Measurements from ENCODE around the gene BRINP2. TPM values are rescaled to one million over a fixed set of nuclear protein-coding genes. Genes with fewer than 3 reads are reported as not detected.

The BRINP2 gene
- total RNA-seq, 1 donor, result not detected

GRCh38 chr1:177130451-177130945 lies 40.3 kb upstream of the BRINP2 start:
- TF ChIP-seq, protein P1, sequence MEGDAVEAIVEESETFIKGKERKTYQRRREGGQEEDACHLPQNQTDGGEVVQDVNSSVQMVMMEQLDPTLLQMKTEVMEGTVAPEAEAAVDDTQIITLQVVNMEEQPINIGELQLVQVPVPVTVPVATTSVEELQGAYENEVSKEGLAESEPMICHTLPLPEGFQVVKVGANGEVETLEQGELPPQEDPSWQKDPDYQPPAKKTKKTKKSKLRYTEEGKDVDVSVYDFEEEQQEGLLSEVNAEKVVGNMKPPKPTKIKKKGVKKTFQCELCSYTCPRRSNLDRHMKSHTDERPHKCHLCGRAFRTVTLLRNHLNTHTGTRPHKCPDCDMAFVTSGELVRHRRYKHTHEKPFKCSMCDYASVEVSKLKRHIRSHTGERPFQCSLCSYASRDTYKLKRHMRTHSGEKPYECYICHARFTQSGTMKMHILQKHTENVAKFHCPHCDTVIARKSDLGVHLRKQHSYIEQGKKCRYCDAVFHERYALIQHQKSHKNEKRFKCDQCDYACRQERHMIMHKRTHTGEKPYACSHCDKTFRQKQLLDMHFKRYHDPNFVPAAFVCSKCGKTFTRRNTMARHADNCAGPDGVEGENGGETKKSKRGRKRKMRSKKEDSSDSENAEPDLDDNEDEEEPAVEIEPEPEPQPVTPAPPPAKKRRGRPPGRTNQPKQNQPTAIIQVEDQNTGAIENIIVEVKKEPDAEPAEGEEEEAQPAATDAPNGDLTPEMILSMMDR (IDR thresholded peaks at IDR 0.05; ENCODE audit: insufficient read depth, low read length), result no peak
- no peak overlapping the region for H3K4me3 ChIP-seq (ENCODE audit: low read depth, low read length)
- no peak for DNase-seq (ENCODE audit: low read depth)

DNA sequence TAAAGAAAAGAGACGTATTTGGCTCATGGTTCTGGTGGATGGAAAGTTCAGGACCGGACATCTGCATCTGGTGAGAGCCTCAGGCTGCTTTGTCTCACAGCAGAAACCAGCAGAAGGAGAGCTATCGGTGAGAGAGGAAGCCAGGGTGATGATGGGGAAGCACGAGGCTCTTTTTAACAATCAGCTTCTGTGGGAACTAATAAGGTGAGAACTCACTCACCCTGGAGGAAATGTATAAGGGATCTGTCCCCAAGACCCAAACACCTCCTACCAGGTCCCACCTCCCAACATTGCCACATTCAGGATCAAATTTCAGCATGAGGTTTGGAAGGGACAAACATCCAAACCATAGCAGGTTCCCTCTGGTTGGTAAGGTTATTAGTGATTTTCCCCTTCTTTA lies 39.0 kb upstream of the BRINP2 start:
- TF ChIP-seq, protein P1 (IDR thresholded peaks at IDR 0.05; ENCODE audit: insufficient read depth, low read length), result no peak
- no peak for DNase-seq (ENCODE audit: low read depth)
- H3K4me3 ChIP-seq (ENCODE audit: low read depth, low read length), result no peak overlapping the region

DNA sequence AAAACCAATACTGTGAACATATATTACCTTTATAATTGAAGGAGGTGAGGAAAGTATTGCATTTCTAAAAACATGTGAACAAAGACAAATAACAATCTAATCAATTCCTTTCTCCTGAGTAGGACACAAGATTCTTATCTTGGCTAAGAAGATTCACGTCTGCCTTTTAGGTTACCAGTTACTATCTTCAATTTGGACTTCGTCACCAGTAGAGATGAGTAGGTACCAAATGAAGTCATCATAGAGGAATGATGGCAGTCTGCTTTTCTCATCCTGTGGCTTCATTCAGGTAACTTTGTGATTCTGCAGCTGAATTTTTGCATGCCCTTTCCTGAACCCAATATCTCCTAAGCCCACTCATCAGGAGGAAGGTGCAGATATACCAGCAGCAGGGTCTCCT lies 38.6 kb upstream of the BRINP2 start:
- TF ChIP-seq, protein P1 (IDR thresholded peaks at IDR 0.05; ENCODE audit: insufficient read depth, low read length), result no peak
- DNase-seq (ENCODE audit: low read depth), result no peak
- no peak overlapping the region for H3K4me3 ChIP-seq (ENCODE audit: low read depth, low read length)

DNA sequence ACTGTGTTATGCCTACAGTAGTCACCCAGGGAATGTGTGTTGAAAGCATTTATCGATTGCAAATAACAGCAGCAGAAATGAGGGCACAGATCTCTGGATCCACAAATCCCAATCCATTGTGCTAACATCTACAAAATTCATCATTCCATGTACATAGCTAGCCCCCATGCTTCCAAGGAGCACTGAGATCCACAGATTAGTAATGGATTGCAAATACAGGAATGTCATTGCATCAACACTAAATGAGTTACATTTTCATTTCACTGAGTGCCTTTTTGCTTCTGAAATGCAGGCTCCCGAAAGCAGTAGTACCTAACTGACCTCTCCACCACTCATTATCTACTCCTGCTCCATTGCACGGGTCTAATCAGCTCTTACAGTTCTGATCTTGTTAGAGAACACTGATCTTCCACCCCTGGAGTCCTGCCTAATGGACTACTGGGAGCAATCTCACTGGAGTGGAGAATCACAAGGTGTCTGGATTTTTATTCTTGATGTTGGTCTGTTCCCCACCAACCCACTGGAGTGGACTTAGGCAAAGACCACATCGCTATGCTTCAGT lies 36.7 kb upstream of the BRINP2 start:
- no peak overlapping the region for H3K4me3 ChIP-seq (ENCODE audit: low read depth, low read length)
- TF ChIP-seq, protein P1 (IDR thresholded peaks at IDR 0.05; ENCODE audit: insufficient read depth, low read length), result no peak
- DNase-seq (ENCODE audit: low read depth), result no peak

DNA sequence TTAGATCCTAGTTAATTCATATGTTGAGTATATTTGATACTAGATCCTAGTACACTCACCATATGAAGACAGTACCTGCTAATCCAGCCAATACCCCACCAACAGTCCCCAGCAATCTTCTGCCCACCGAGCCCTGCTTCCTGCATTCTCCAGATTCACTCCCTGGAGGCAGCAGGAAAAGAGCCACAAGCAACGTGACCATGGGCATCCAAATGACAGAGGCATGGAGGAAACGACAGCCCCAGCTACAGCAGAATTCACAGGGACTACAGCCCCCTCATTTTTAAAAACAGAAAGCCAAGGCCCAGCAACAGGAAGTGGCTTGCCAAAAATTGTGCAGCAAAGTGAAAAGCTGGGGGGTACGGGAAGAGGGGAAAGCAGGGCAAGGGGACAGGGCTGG lies 35.5 kb upstream of the BRINP2 start:
- TF ChIP-seq, protein P1 (IDR thresholded peaks at IDR 0.05; ENCODE audit: insufficient read depth, low read length), result no peak
- DNase-seq (ENCODE audit: low read depth), result no peak
- H3K4me3 ChIP-seq (ENCODE audit: low read depth, low read length), result no peak overlapping the region

- no peak overlapping the region for H3K4me3 ChIP-seq (ENCODE audit: low read depth, low read length)
- TF ChIP-seq, protein P1 (IDR thresholded peaks at IDR 0.05; ENCODE audit: insufficient read depth, low read length), result no peak
- DNase-seq (ENCODE audit: low read depth), result no peak
Observed at GRCh38 chr1:177137814-177138213, 32.9 kb upstream of the BRINP2 start.

DNA sequence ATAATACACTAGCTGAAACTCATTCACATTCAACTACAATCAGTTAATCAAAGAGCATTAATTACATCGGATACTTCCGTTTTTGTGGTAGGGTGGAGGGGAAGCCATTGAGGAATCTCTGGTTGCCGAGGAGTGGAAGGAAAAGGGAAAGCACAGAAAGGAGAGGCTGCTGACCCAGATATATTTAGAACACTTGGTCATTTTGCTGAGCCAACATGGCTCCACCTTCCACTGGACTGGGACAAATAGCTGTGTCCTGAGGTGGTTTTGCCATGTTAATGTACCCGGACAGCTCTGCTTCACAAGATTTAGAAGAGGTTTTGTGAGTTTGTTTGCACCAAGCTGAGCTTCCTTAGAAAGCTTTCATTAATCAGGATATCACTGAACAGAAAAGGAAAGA lies 32.4 kb upstream of the BRINP2 start:
- DNase-seq (ENCODE audit: low read depth), result no peak
- no peak overlapping the region for H3K4me3 ChIP-seq (ENCODE audit: low read depth, low read length)
- TF ChIP-seq, protein P1 (IDR thresholded peaks at IDR 0.05; ENCODE audit: insufficient read depth, low read length), result no peak
